MCF 10A (cell line): ENCODE measurements around the gene ATF7. TPM values are rescaled to one million over a fixed set of nuclear protein-coding genes. Genes with fewer than 3 reads are reported as not detected.

ENCODE experiments used
- BruUV-seq: library from RNA; stranded (reverse); fragments of 400-500 nt; replicated peaks from 2 replicates; lab custom pipeline; 2021; lab: Mats Ljungman, UMichigan
- CTCF ChIA-PET: fragments of 300-600 bp; sonication (Branson Sonifier 250); formaldehyde crosslinking; extraction: SDS; loops from one replicate; lab custom pipeline; 2021; ENCODE audit warnings: antibody characterized with exemption, inconsistent platforms; lab: Yijun Ruan, JAX
- POLR2A ChIA-PET: fragments of 300-600, 350-650 bp; sonication (Branson Sonifier 250); formaldehyde crosslinking; extraction: SDS; loops from one replicate; lab custom pipeline; 2020; ENCODE audit warnings: antibody characterized with exemption, inconsistent platforms; lab: Yijun Ruan, JAX
- DNase-seq: peaks from one replicate; pipeline ENCODE4 v3.0.0-alpha.2; 2018; ENCODE audit not compliant: unreplicated experiment
- H3K27ac Mint-ChIP-seq: one replicate; pipeline ENCODE4 v1.8.0; 2022; ENCODE audit warnings: mild to moderate bottlenecking, low read depth, mixed read lengths; ENCODE audit not compliant: unreplicated experiment
- H3K27me3 Mint-ChIP-seq: one replicate; pipeline ENCODE4 v1.8.0; 2022; ENCODE audit warnings: mixed read lengths; ENCODE audit not compliant: insufficient read depth, unreplicated experiment
- H3K36me3 Mint-ChIP-seq: one replicate; pipeline ENCODE4 v1.8.0; 2022; ENCODE audit warnings: mild to moderate bottlenecking, moderate library complexity, mixed read lengths; ENCODE audit not compliant: insufficient read depth, unreplicated experiment
- H3K4me1 Mint-ChIP-seq: one replicate; pipeline ENCODE4 v1.8.0; 2022; ENCODE audit warnings: mixed read lengths; ENCODE audit not compliant: insufficient read depth, unreplicated experiment
- H3K4me3 Mint-ChIP-seq: one replicate; pipeline ENCODE4 v1.8.0; 2022; ENCODE audit warnings: mild to moderate bottlenecking, moderate library complexity, mixed read lengths; ENCODE audit not compliant: unreplicated experiment
- H3K9me3 Mint-ChIP-seq: one replicate; pipeline ENCODE4 v1.8.0; 2022; ENCODE audit warnings: mixed read lengths; ENCODE audit not compliant: unreplicated experiment
- CTCF ChIP-seq: fragments of 200-600 bp; IDR thresholded peaks from one replicate; pipeline ENCODE4 v1.8.0; 2022; ENCODE audit warnings: antibody characterized with exemption, mild to moderate bottlenecking; ENCODE audit not compliant: unreplicated experiment
- intact Hi-C: fragments of 100-400 bp; cut with micrococcal nuclease; formaldehyde crosslinking; loops from 2 replicates; pipeline ENCODE4 v1.14.1; 2022
- total RNA-seq: library from RNA; stranded (reverse); gene quantifications from 2 replicates; pipeline ENCODE4 v1.2.3, GENCODE V29; 2022

ATF7 gene
- total RNA-seq, 1 experiment from 2014 or later = 40.8 TPM

GRCh38 chr12:53592426-53592825 lies 33.8 kb downstream of the ATF7 start:
- BruUV-seq = no TSS peak
- intact Hi-C loops = no loop called here
- Mint-ChIP-seq H3K4me1 (peaks cover 9% of the 10 kb centered on the region), H3K36me3 (peaks cover 10% of the 10 kb centered on the region), H3K9me3 (no peaks in the 10 kb centered on the region), H3K4me3 (no peak overlapping the region), H3K27me3 (no peaks in the 10 kb centered on the region), H3K27ac (no peak overlapping the region)
- ChIA-PET POLR2A (interaction anchor here (0.7 to 1.4 kb wide), 3 partner anchors 21 to 1870 kb away, joined by 3 to 4 read pairs (median 4); no protein-coding TSS in a partner anchor), CTCF (interaction anchor here (0.6 kb wide), 1 partner anchor 8 kb away, joined by 3 read pairs; no protein-coding TSS in a partner anchor)
- DNase-seq = no peak
- no peak for TF ChIP-seq CTCF

- CTCF ChIA-PET = interaction anchor here (0.6 to 1.7 kb wide), 4 partner anchors 9 to 84 kb away, joined by 3 to 6 read pairs (median 3); partner anchors contain the start of gene ATP5MC2
- TF ChIP-seq CTCF = no peak
- Mint-ChIP-seq H3K4me1 (peaks cover 12% of the 10 kb centered on the region), H3K36me3 (peaks cover 13% of the 10 kb centered on the region), H3K9me3 (no peaks in the 10 kb centered on the region), H3K27ac (peak overlapping the region; percentile 27), H3K4me3 (no peak overlapping the region), H3K27me3 (no peaks in the 10 kb centered on the region)
- DNase-seq = no peak
- intact Hi-C loops = no loop called here
- POLR2A ChIA-PET = interaction anchor here (0.7 to 1.4 kb wide), 4 partner anchors 12 to 1870 kb away, joined by 3 to 4 read pairs (median 4); no protein-coding TSS in a partner anchor
- no TSS peak for BruUV-seq
Measured at GRCh38 chr12:53591301-53592206, 34.6 kb downstream of the ATF7 start.

- Mint-ChIP-seq H3K27ac (peak overlapping the region; percentile 27), H3K4me3 (no peak overlapping the region), H3K9me3 (no peaks in the 10 kb centered on the region), H3K36me3 (peaks cover 16% of the 10 kb centered on the region), H3K4me1 (peaks cover 15% of the 10 kb centered on the region), H3K27me3 (no peaks in the 10 kb centered on the region)
- ChIA-PET POLR2A (no interaction called here), CTCF (interaction anchor here (0.6 to 1.7 kb wide), 3 partner anchors 23 to 85 kb away, joined by 4 to 6 read pairs (median 5); partner anchors contain the start of gene ATP5MC2)
- intact Hi-C loops = no loop called here
- no TSS peak for BruUV-seq
- no peak for DNase-seq
- TF ChIP-seq CTCF = no peak
Measured at GRCh38 chr12:53590652-53591051, 35.5 kb downstream of the ATF7 start.

GRCh38 chr12:53589915-53590314 lies 36.3 kb downstream of the ATF7 start:
- Mint-ChIP-seq H3K9me3 (no peaks in the 10 kb centered on the region), H3K4me1 (peaks cover 15% of the 10 kb centered on the region), H3K27me3 (no peaks in the 10 kb centered on the region), H3K4me3 (no peak overlapping the region), H3K27ac (no peak overlapping the region), H3K36me3 (peaks cover 16% of the 10 kb centered on the region)
- POLR2A ChIA-PET = interaction anchor here (1.5 kb wide), 1 partner anchor 14 kb away, joined by 3 read pairs; no protein-coding TSS in a partner anchor
- no TSS peak for BruUV-seq
- CTCF ChIA-PET = interaction anchor here (0.7 to 1.2 kb wide), 3 partner anchors 9 to 112 kb away, joined by 3 to 5 read pairs (median 3); no protein-coding TSS in a partner anchor
- DNase-seq = no peak
- no peak for TF ChIP-seq CTCF
- intact Hi-C loops = no loop called here
